H1 (cell line): ENCODE results near the gene CCDC184. TPM values are rescaled to one million over a fixed set of nuclear protein-coding genes. Genes with fewer than 3 reads are reported as not detected.

Experiments
- CTCF ChIA-PET: fragments of 300-600 bp; sonication (Branson Sonifier 250); formaldehyde crosslinking; loops from one replicate; lab custom pipeline; 2021; ENCODE audit not compliant: partially characterized antibody; lab: Charles Lee
- POLR2A ChIA-PET: fragments of 300-600 bp; sonication (Branson Sonifier 250); formaldehyde crosslinking; loops from one replicate; lab custom pipeline; 2021; ENCODE audit warnings: inconsistent platforms; ENCODE audit not compliant: partially characterized antibody; lab: Charles Lee
- DNase-seq, 2 experiments: peaks; one replicate each; pipeline versions ENCODE4 v3.0.0 to v3.0.0-alpha.2; 2010 to 2022; ENCODE audit warnings: low spot score in 2 of 2, low read depth in 1 of 2, mixed read lengths in 1 of 2
- FAIRE-seq: peaks from 2 replicates; lab custom pipeline; 2011; peaks lifted over from hg19 to GRCh38; lab: Jason Lieb, UNC
- H2AFZ ChIP-seq: 2 replicates; pipeline ENCODE4 v1.8.1; 2012; ENCODE audit warnings: low read length, inconsistent platforms
- H2AK5ac ChIP-seq: 2 replicates; pipeline ENCODE4 v1.6.1; 2013; ENCODE audit warnings: low read depth, low read length
- H2BK120ac ChIP-seq: replicated peaks from 2 replicates; pipeline ENCODE3; 2013; ENCODE audit warnings: low read depth, low read length, inconsistent platforms
- H2BK12ac ChIP-seq: 2 replicates; pipeline ENCODE4 v1.6.1; 2013; ENCODE audit warnings: low read depth, low read length
- H2BK15ac ChIP-seq: 2 replicates; pipeline ENCODE4 v1.6.1; 2013; ENCODE audit warnings: low read length
- H2BK20ac ChIP-seq: 2 replicates; pipeline ENCODE4 v1.6.1; 2013; ENCODE audit warnings: low read length
- H2BK5ac ChIP-seq: 2 replicates; pipeline ENCODE4 v1.6.1; 2013; ENCODE audit warnings: low read depth, low read length
- H3K14ac ChIP-seq: 2 replicates; pipeline ENCODE4 v1.6.1; 2013; ENCODE audit warnings: inconsistent platforms; ENCODE audit not compliant: insufficient read length
- H3K18ac ChIP-seq: 2 replicates; pipeline ENCODE4 v1.6.1; 2013; ENCODE audit warnings: low read length; ENCODE audit errors: extremely low read depth
- H3K23ac ChIP-seq: 2 replicates; pipeline ENCODE4 v1.6.1; 2013; ENCODE audit warnings: inconsistent platforms; ENCODE audit not compliant: insufficient read length
- H3K23me2 ChIP-seq: 2 replicates; pipeline ENCODE4 v1.6.1; 2013; ENCODE audit warnings: low read depth, low read length
- H3K27ac ChIP-seq: 2 replicates; pipeline ENCODE4 v1.6.1; 2011; ENCODE audit warnings: low read depth, low read length, inconsistent platforms
- H3K27me3 ChIP-seq, 4 experiments: replicated peaks in 1 of 4; 1 replicate in 1 of 4; 2 replicates in 3 of 4; pipeline versions ENCODE4 v1.6.1 to v1.8.1; 2011 to 2013; ENCODE audit warnings: low read length in 3 of 4, mild to moderate bottlenecking in 3 of 4, inconsistent platforms in 2 of 4, mixed read lengths in 2 of 4, moderate library complexity in 1 of 4; ENCODE audit not compliant: control insufficient read depth in 3 of 4, insufficient read depth in 3 of 4; ENCODE audit errors: extremely low read depth in 1 of 4
- H3K36me3 ChIP-seq, 4 experiments: 2 replicates each; pipeline versions ENCODE4 v1.6.1 to v1.8.1; 2011 to 2013; ENCODE audit warnings: mild to moderate bottlenecking in 4 of 4, low read length in 3 of 4, moderate library complexity in 2 of 4, control low read depth in 1 of 4, inconsistent platforms in 1 of 4; ENCODE audit not compliant: insufficient read depth in 4 of 4, control insufficient read depth in 2 of 4
- H3K4ac ChIP-seq: replicated peaks from 2 replicates; pipeline ENCODE3; 2013; ENCODE audit warnings: low read length, low read depth, mixed read lengths, inconsistent platforms; ENCODE audit not compliant: insufficient read length
- H3K4me1 ChIP-seq, 4 experiments: replicated peaks in 1 of 4; 1 replicate in 1 of 4; 2 replicates in 3 of 4; pipeline versions ENCODE4 v1.6.1 to v1.8.1; 2011 to 2013; ENCODE audit warnings: low read length in 3 of 4, inconsistent platforms in 2 of 4, mixed read lengths in 1 of 4; ENCODE audit not compliant: insufficient read depth in 4 of 4, control insufficient read depth in 3 of 4
- H3K4me2 ChIP-seq, 2 experiments: 2 replicates each; pipeline versions ENCODE4 v1.6.1 to v1.8.1; 2011 to 2013; ENCODE audit warnings: low read depth in 2 of 2, low read length in 2 of 2, control low read depth in 1 of 2, inconsistent platforms in 1 of 2, mild to moderate bottlenecking in 1 of 2; ENCODE audit not compliant: insufficient read depth in 1 of 2
- H3K4me3 ChIP-seq, 4 experiments: fragments of 200-600, 300-600 bp in 1 of 4; sonication (generic), shearing (Covaris generic), sonication (Bioruptor Twin) in 1 of 4; 2 replicates each; pipeline versions ENCODE4 v1.5.1 to v1.8.1; 2011 to 2016; ENCODE audit warnings: low read length in 4 of 4, low read depth in 3 of 4, control low read depth in 2 of 4, inconsistent platforms in 2 of 4, mild to moderate bottlenecking in 2 of 4, mixed read lengths in 1 of 4, moderate library complexity in 1 of 4; ENCODE audit not compliant: insufficient read depth in 2 of 4; ENCODE audit errors: extremely low read depth in 1 of 4
- H3K56ac ChIP-seq: replicated peaks from 2 replicates; pipeline ENCODE3; 2013; ENCODE audit warnings: low read depth, mild to moderate bottlenecking, mixed read lengths, low read length, inconsistent platforms; ENCODE audit not compliant: insufficient read length
- H3K79me1 ChIP-seq: 2 replicates; pipeline ENCODE4 v1.6.1; 2013; ENCODE audit warnings: low read depth, low read length, control low read depth
- H3K79me2 ChIP-seq, 2 experiments: 2 replicates each; pipeline versions ENCODE4 v1.6.1 to v1.8.1; 2012 to 2013; ENCODE audit warnings: low read length in 2 of 2, mild to moderate bottlenecking in 2 of 2, inconsistent platforms in 1 of 2; ENCODE audit not compliant: insufficient read depth in 2 of 2, control insufficient read depth in 1 of 2
- H3K9ac ChIP-seq, 4 experiments: replicated peaks in 1 of 4; 1 replicate in 1 of 4; 2 replicates in 3 of 4; pipeline versions ENCODE4 v1.6.1 to v1.8.1; 2011 to 2013; ENCODE audit warnings: low read depth in 3 of 4, low read length in 3 of 4, control low read depth in 2 of 4, mild to moderate bottlenecking in 2 of 4, moderate library complexity in 2 of 4, inconsistent platforms in 1 of 4; ENCODE audit errors: extremely low read depth in 1 of 4
- H3K9me3 ChIP-seq, 2 experiments: 2 replicates each; pipeline versions ENCODE4 v1.6.1 to v1.8.1; 2012 to 2013; ENCODE audit warnings: mild to moderate bottlenecking in 2 of 2, moderate library complexity in 2 of 2, control low read depth in 1 of 2, inconsistent platforms in 1 of 2, low read depth in 1 of 2, low read length in 1 of 2, mixed read lengths in 1 of 2; ENCODE audit not compliant: insufficient read depth in 2 of 2
- H4K20me1 ChIP-seq, 2 experiments: replicated peaks in 1 of 2; 2 replicates each; pipeline versions ENCODE3 to v1.8.1; 2011 to 2013; ENCODE audit warnings: inconsistent platforms in 2 of 2, low read length in 2 of 2, mild to moderate bottlenecking in 1 of 2; ENCODE audit not compliant: insufficient read depth in 2 of 2, control insufficient read depth in 1 of 2
- H4K5ac ChIP-seq: 2 replicates; pipeline ENCODE4 v1.6.1; 2013; ENCODE audit warnings: low read length, low read depth, mixed read lengths, inconsistent platforms; ENCODE audit not compliant: insufficient read length
- H4K8ac ChIP-seq: 2 replicates; pipeline ENCODE4 v1.8.0; 2013; ENCODE audit warnings: mild to moderate bottlenecking, moderate library complexity, low read length, inconsistent platforms; ENCODE audit not compliant: insufficient read depth; ENCODE audit errors: extremely low read depth
- H4K91ac ChIP-seq: replicated peaks from 2 replicates; pipeline ENCODE3; 2013; ENCODE audit warnings: low read length, mixed read lengths, inconsistent platforms; ENCODE audit not compliant: insufficient read length
- ATF2 ChIP-seq: IDR thresholded peaks from 2 replicates; pipeline ENCODE4 v1.6.1; 2012; ENCODE audit warnings: low read length, inconsistent platforms
- BRCA1 ChIP-seq: IDR thresholded peaks from 2 replicates; pipeline ENCODE4 v1.6.1; 2012; ENCODE audit warnings: low read depth, low read length, improper control_type of control experiment
- CHD2 ChIP-seq: IDR thresholded peaks from 2 replicates; pipeline ENCODE4 v1.6.1; 2012; ENCODE audit warnings: low read length, improper control_type of control experiment
- EP300 ChIP-seq, 2 experiments: IDR thresholded peaks; 1 replicate in 1 of 2; 2 replicates in 1 of 2; pipeline ENCODE4 v1.6.1; 2011 to 2012; ENCODE audit warnings: low read depth in 2 of 2, low read length in 2 of 2, mild to moderate bottlenecking in 2 of 2, borderline replicate concordance in 1 of 2, inconsistent platforms in 1 of 2, moderate library complexity in 1 of 2
- JUN ChIP-seq: IDR thresholded peaks from 2 replicates; pipeline ENCODE4 v1.6.1; 2011; ENCODE audit warnings: low read depth, mild to moderate bottlenecking, improper control_type of control experiment, low read length
- JUND ChIP-seq: IDR thresholded peaks from 2 replicates; pipeline ENCODE4 v1.6.1; 2011; ENCODE audit warnings: mild to moderate bottlenecking, improper control_type of control experiment, low read length
- NRF1 ChIP-seq: IDR thresholded peaks from 2 replicates; pipeline ENCODE4 v1.6.1; 2011; ENCODE audit warnings: mild to moderate bottlenecking, low read depth, low read length, improper control_type of control experiment
- PHF8 ChIP-seq: fragments of 200-600 bp; sonication (generic); conservative IDR thresholded peaks from 2 replicates; pipeline ENCODE4 v1.7.1; 2012; ENCODE audit warnings: low read depth, mild to moderate bottlenecking, inconsistent platforms, low read length, moderate library complexity
- POU5F1 ChIP-seq: IDR thresholded peaks from 2 replicates; pipeline ENCODE4 v1.6.1; 2011; ENCODE audit warnings: low read depth, mild to moderate bottlenecking, low read length, moderate library complexity
- RNF2 ChIP-seq: fragments of 200-900, 300-1000 bp; sonication (generic); IDR thresholded peaks from 2 replicates; pipeline ENCODE4 v1.7.1; 2016; ENCODE audit warnings: borderline replicate concordance, low read depth, mild to moderate bottlenecking, antibody characterized with exemption, low read length; ENCODE audit not compliant: poor library complexity, severe bottlenecking; ENCODE audit errors: missing control alignments
- SIX5 ChIP-seq: IDR thresholded peaks from 2 replicates; pipeline ENCODE4 v1.6.1; 2011; ENCODE audit warnings: mild to moderate bottlenecking, low read depth, low read length
- SP2 ChIP-seq: IDR thresholded peaks from 2 replicates; pipeline ENCODE4 v1.6.1; 2012; ENCODE audit warnings: mild to moderate bottlenecking, low read length, inconsistent platforms
- SRF ChIP-seq: IDR thresholded peaks from 2 replicates; pipeline ENCODE4 v1.6.1; 2011; ENCODE audit warnings: mild to moderate bottlenecking, low read depth, low read length, moderate library complexity
- WGBS, 2 experiments: shearing (Covaris generic) in 1 of 2; methylation state at CpG; one replicate each; pipeline versions ENCODE4 v1.1.6 to v1.1.7; 2013 to 2015; ENCODE audit warnings: low lambda C conversion rate in 2 of 2, mixed read lengths in 2 of 2, inconsistent platforms in 1 of 2, low coverage in 1 of 2, missing lambda C conversion rate in 1 of 2; ENCODE audit not compliant: insufficient replicate concordance in 2 of 2, insufficient coverage in 1 of 2, insufficient read length in 1 of 2; ENCODE audit errors: extremely low coverage in 1 of 2, missing lambda C conversion rate in 1 of 2; 5-methylcytosine and 5-hydroxymethylcytosine counted together
- polyA plus RNA-seq, 7 experiments: library from polyadenylated mRNA; depleted of rRNA in 3 of 7; stranded (reverse) in 5 of 7; unstranded in 2 of 7; fragments of >200 nt in 5 of 7; fragments of 200-250 nt in 2 of 7; gene quantifications; 1 replicate in 5 of 7; 2 replicates in 1 of 7; 4 replicates in 1 of 7; pipeline versions ENCODE4 v1.2.1 to v1.2.3, GENCODE V29; 2011 to 2013; ENCODE audit warnings: missing spikeins in 2 of 7, mixed read lengths in 2 of 7
- total RNA-seq: library from RNA; stranded (reverse); fragmentation: NEBNext Ultra II Directional; extraction: Animal tissue kit (Norgen Biotek cat#: 25700); gene quantifications from 2 replicates; pipeline ENCODE4 v1.2.1, GENCODE V29; 2021

The CCDC184 gene
- total and polyA plus RNA-seq, 2 of the 8 experiments (the other 6 are each of a cell fraction or from before 2014, with no cell fraction given): 2.2 to 3.0 TPM

DNA sequence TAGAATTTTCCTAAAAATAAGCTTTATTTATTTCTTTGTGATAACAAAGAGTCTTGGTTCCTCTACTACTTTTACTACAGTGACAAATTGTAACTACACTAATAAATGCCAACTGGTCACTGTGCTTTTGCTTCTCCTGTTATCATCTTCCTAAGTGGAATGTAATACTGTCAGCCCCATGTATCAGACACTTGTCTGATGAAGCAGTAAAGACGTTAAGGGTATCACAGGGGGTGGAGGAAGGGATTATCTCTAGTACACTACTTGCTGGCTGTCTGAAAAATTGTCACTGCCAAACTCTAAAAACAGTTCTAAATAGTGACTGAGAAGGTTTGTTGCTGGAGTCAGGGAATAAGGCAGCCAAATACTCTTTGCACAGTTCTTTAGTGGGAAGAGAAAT is 37.5 kb upstream of the CCDC184 start:
- POLR2A ChIA-PET: interaction anchor here (1.1 to 1.2 kb wide), 3 partner anchors 11 to 17 kb away, joined by 3 to 6 read pairs (median 3); partner anchors contain the start of gene ASB8
- Histone ChIP-seq H3K36me3 (peaks cover 12 to 59% (median 41%) of the 10 kb centered on the region in 4 experiments), H4K91ac (no peak overlapping the region), H3K4ac (no peak overlapping the region), H4K8ac (no peak overlapping the region), H3K79me2 (no peaks in the 10 kb centered on the region), H2AK5ac (no peak overlapping the region), H3K27ac (no peak overlapping the region), H3K79me1 (no peaks in the 10 kb centered on the region), H2BK12ac (no peak overlapping the region), H3K4me2 (no peak overlapping the region), H4K20me1 (no peaks in the 10 kb centered on the region), H2BK120ac (no peak overlapping the region), H3K27me3 (no peaks in the 10 kb centered on the region), H2BK15ac (no peak overlapping the region), H3K9ac (no peak overlapping the region), H3K56ac (no peak overlapping the region), H3K9me3 (no peaks in the 10 kb centered on the region), H3K23me2 (no peaks in the 10 kb centered on the region), H2AFZ (no peak overlapping the region), H3K14ac (no peak overlapping the region), H2BK20ac (no peak overlapping the region), H4K5ac (no peak overlapping the region), H2BK5ac (no peak overlapping the region), H3K4me1 (peaks cover 9 to 24% (median 18%) of the 10 kb centered on the region in 4 experiments), H3K18ac (no peak overlapping the region), H3K4me3 (no peak overlapping the region), H3K23ac (no peak overlapping the region)
- DNase-seq (no peak), FAIRE-seq (no peak)
- 83% methylated on average over 1 of the region's 1 CpG; no CpG with 5 or more reads in 1 of the 2 experiments for WGBS, 2 experiments
- CTCF ChIA-PET: interaction anchor here (1.0 to 2.9 kb wide), 4 partner anchors 12 to 43 kb away, joined by 3 to 16 read pairs (median 4); partner anchors contain the start of gene ASB8
- TF ChIP-seq CHD2 (no peak), POU5F1 (no peak), RNF2 (no peak), SP2 (no peak), EP300 (IDR thresholded peaks at IDR 0.05; ENCODE audit: borderline replicate concordance in 1 of 2, low read depth in 2 of 2, low read length in 2 of 2) (no peak), JUND (no peak), ATF2 (no peak), JUN (no peak), NRF1 (no peak), BRCA1 (no peak), PHF8 (no peak), SIX5 (no peak), SRF (no peak)
